ENCODE results near the gene TUBAL3.
A peak's percentile ranks its signal among the peaks of the same experiment; 100 is the strongest.
"Not testable (repeated sequence)": the region's sequence is repeated elsewhere in the genome, so short reads cannot be mapped to it uniquely, and the experiment has no call there.

Gene TUBAL3

DNA sequence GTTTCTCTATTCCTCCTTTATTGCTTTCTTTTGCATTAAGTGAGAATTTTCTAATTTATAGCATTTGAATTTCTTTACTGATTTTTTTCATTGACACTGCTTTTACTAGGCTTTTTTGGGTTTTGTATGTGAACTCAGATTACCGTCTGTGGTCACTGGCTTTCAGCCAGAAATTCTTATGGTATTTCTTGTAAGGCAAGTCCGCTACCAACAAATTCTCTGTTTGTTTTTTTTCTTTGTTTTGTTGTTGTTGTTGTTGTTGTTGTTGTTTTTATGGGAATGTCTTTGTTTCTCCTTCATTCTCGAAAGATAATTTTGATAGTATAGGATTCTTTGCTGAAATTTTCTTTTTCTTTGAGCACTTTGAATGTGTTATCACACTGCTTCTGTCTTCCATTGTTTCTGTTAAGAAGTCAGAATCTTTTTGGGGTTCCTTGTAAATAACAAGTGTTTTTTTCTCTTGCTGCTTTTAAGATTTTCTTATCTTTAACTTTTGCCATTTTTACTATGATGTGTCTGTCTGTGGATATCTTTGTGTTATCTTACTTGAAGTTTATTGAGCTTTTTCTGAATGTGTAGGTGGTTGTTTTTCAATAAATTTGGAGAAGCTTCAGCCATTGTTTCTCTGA is 15.0 kb upstream of the TUBAL3 start:
- DNase-seq: no peak

GRCh38 chr10:5418584-5418983 is 14.0 kb upstream of the TUBAL3 start:
- DNase-seq: no peak

DNA sequence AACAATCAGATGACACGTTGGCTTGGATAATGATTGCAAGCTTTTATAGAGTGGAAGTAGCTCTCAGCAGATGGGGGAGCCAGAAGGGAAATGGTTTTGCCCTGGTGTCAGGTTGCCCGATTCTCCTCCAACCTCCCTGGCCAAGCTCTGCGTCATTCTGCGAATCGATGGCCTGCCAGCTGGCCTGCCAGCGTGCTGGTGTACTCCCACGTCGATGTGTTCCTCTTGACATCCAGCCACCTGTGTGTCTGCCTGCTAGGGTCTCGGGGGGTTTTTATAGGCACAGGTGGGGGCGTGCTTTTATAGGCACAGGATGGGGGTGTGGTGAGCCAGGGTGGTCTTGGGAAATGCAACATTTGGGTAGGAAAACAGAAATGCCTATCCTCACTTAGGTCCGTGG is 12.4 kb upstream of the TUBAL3 start:
- no peak for DNase-seq

- DNase-seq: no peak
These were observed 8.6 kb upstream of the TUBAL3 start for GRCh38 chr10:5413012-5413938.

- peak; percentile 69 for DNase-seq
These were observed 7.8 kb upstream of the TUBAL3 start, which contains the start of gene NET1 for GRCh38 chr10:5412277-5412941. NET1 (plus strand) TSS chr10:5412557; CDS start chr10:5412693, 136 bp downstream.

DNA sequence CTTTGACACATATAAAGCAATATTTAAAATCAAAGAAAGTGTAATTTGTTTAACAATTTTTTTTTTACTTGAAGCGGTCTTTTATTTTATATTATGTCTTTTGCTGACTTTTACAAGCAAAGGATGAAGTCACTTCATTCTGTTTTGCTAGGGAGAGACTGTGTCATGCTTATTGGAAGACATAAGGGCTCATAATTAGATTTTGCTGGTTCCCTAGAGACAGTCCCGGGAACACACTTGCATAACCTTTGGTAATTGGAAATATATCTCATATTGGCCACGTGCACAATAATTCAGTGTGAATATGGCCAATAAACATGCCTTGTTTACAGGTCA is 7.3 kb upstream of the TUBAL3 start:
- no peak for DNase-seq

DNA sequence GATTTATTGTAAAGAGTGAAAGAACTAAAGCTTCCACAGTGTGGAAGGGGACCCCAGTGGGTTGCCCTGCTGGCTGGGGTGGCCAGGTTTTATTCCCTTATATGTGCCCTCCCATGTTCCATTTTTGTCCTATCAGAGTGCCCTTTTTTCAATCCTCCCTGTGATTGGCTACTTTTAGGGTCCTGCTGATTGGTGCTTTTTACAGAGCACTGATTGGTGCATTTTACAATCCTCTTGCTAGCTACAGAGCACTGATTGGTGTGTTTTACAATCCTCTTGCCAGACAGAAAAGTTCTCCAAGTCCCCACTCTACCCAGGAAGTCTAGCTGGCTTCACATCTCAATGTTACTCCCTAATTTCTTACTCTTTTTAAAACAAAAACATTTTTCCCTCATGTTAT is 6.2 kb upstream of the TUBAL3 start:
- DNase-seq: not testable (repeated sequence)

- DNase-seq: no peak
These were observed 2.3 kb upstream of the TUBAL3 start for GRCh38 chr10:5406918-5407317.

DNA sequence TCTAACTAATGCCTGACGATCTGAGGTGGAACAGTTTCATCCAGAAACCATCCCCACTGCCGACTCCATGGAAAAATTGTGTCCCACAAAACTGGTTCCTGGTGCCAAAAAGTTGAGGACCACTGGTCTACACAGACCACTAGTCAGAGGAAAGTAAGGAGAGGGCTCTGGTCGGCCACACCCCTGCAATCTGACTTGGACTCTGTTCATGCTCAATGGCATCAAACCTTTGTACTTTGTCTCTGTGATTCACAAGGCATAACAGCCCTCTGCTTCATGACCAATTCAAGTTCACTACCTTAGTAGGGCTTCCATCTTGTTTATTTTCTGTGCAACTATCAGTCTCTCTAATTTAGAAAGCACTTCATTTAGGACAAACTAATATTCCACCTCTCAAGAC is 1.8 kb downstream of the TUBAL3 start:
- DNase-seq: no peak

- DNase-seq: no peak
These were observed 4.0 kb downstream of the TUBAL3 start for GRCh38 chr10:5400468-5401240.

DNA sequence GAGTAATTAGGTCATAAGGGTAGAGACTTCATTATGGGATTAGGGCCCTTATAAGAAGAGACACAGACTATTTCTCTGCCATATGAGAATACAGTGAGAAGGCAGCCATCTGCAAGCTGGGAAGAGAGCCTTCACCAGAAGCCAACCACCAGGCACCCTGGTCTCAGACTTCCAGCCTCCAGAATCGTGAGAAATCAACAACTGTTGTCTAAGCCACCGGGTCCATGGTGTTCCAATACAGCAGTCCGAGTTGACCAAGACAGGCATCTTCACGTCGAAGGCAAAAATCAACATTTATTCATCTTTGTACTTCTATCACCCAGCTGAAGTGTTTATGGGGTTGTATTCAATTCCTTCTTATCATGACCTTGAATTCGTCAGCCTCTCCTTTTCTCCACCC is 5.3 kb downstream of the TUBAL3 start:
- DNase-seq: no peak

- DNase-seq: no peak
These were observed 7.9 kb downstream of the TUBAL3 start for GRCh38 chr10:5396556-5397300.

- no peak for DNase-seq
These were observed 9.5 kb downstream of the TUBAL3 start for GRCh38 chr10:5395168-5395567.

DNA sequence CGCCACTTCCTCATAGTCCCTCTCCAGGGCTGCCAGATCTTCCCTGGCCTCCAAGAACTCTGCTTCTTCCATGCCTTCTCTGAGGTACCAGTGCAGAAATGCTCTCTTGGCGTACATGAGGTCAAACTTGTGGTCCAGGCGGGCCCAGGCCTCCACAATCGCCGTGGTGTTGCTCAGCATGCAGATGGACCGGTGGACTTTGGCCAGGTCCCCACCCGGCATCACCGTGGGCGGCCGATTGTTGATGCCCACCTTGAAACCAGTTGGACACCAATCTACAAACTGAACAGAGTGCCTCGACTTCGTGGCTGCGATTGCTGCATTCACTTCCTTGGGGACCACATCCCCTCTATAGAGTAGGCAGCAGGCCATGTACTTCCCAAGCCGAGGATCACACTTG is 11.1 kb downstream of the TUBAL3 start:
- no peak for DNase-seq

DNA sequence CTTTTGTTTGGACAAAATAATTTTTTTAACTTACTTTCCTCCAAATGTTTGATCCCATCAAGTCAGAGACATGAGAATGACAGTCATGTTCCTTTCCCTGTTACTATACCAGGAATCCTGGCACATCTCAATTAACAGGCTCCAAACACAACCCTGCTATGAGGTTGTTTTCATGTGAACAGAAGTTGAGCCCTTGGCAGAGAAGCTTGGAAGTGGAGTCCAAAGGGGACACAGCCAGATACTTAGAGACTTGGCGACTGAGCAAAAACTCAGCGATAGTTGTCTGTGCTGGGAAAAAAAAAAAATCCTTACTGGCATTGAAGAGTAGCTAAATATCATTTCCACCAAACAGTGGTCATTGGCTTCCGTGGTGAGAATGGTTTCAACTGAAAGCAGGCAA is 12.8 kb downstream of the TUBAL3 start:
- no peak for DNase-seq

DNA sequence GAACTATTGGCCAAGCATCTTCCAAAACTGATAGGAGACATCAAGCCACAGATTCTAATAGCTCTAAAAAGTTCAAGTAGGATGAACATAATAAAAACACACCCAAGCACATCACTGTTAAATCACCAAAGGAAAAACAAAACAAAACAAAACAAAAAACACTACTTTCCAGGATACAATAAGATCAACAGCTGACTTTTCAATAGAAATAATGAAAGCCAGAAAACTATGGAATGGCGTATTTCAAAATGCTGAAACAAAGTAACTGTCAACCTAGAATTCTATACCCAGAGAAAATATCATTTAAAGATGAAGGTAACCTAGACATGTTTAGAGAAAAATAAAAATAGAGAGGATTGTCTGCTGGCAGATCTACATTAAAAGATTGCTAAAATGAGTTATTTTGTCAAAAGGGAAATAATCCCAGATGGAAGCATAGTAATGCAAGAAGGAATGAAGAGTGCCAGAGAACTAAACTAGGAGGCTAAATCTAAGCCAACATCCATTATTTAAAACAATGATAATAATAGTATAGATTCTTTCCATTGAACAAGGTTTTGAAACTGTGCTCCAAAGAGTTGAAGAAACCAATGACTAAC is 13.9 kb downstream of the TUBAL3 start:
- DNase-seq: no peak

GRCh38 chr10:5387169-5387568 is 17.5 kb downstream of the TUBAL3 start:
- no peak for DNase-seq

- no peak for DNase-seq
These were observed 19.4 kb downstream of the TUBAL3 start for GRCh38 chr10:5385224-5385623.

- no peak for DNase-seq
These were observed 23.4 kb downstream of the TUBAL3 start for GRCh38 chr10:5381187-5381586.

GRCh38 chr10:5380395-5380794 is 24.2 kb downstream of the TUBAL3 start:
- not testable (repeated sequence) for DNase-seq

DNA sequence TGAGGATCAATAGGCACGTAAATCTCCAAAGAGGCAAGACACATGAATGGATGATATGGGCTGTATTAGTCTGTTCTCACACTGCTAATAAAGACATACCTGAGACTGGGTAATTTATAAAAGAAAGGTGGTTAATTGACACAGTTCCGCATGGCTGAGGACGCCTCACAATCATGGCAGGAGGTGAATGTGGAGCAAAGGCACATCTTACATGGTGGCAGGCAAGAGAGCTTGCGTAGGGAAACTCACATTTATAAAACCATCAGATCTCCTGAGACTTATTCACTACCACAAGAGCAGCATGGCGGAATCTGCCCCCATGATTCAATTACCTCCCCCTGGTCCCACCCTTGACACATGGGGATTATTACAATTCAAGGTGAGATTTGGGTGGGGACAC is 25.4 kb downstream of the TUBAL3 start:
- not testable (repeated sequence) for DNase-seq

DNA sequence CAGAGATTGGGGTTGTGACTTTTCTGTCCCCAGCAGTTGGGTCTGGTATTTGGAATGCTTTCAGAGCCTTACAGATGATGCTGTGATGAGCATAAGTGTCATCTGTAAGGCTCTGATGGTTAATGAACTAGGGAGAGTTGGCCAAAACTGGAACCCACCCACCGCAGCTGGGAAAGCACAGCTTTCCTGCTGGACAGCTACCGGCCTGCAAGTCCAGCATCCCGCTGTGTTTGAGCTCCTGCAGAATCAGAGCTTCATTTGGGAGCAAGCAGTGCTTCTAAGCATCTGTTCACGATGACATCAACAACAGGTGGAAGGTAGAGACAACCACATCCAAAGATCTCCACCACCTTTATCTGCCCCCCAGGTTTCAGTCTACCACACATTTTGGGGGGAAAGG is 28.2 kb downstream of the TUBAL3 start:
- DNase-seq: no peak

Data from activated T-cell treated with anti-CD3 and anti-CD28 coated beads, Interleukin-2, amount 50 U/mL, for 1 hour (primary cell).